Hepatocyte (in vitro differentiated cells): ENCODE measurements around the gene PPARA. TPM values are rescaled to one million over a fixed set of nuclear protein-coding genes. Genes with fewer than 3 reads are reported as not detected.

Experiments
- DNase-seq: peaks from one replicate; pipeline ENCODE4 v3.0.0-alpha.2; 2016; ENCODE audit warnings: low spot score
- H2AFZ ChIP-seq: fragments of 200-600 bp; sonication (generic); 2 replicates; pipeline ENCODE4 v1.6.0; 2016; ENCODE audit warnings: antibody characterized with exemption, mild to moderate bottlenecking
- H3K27ac ChIP-seq: fragments of 200-600 bp; sonication (generic); 2 replicates; pipeline ENCODE4 v1.5.1; 2016; ENCODE audit warnings: mild to moderate bottlenecking
- H3K27me3 ChIP-seq: fragments of 200-600 bp; sonication (generic); 2 replicates; pipeline ENCODE4 v1.6.1; 2016
- H3K36me3 ChIP-seq: fragments of 200-600 bp; sonication (generic); replicated peaks from 2 replicates; pipeline ENCODE4 v1.5.1; 2016; ENCODE audit warnings: low read depth; ENCODE audit not compliant: insufficient read depth
- H3K4me1 ChIP-seq: fragments of 200-600 bp; sonication (generic); 2 replicates; pipeline ENCODE4 v1.5.1; 2016; ENCODE audit warnings: mild to moderate bottlenecking, moderate library complexity; ENCODE audit not compliant: insufficient read depth
- H3K4me2 ChIP-seq: fragments of 200-600 bp; sonication (generic); 2 replicates; pipeline ENCODE4 v1.6.0; 2016
- H3K4me3 ChIP-seq: fragments of 200-600 bp; sonication (generic); 2 replicates; pipeline ENCODE4 v1.5.1; 2016; ENCODE audit warnings: mild to moderate bottlenecking
- H3K79me2 ChIP-seq: fragments of 200-600 bp; sonication (generic); 2 replicates; pipeline ENCODE4 v1.6.0; 2017; ENCODE audit warnings: mild to moderate bottlenecking
- H3K9me2 ChIP-seq: fragments of 200-600 bp; sonication (generic); replicated peaks from 2 replicates; pipeline ENCODE4 v1.6.0; 2017; ENCODE audit warnings: mild to moderate bottlenecking; ENCODE audit not compliant: insufficient read depth
- H3K9me3 ChIP-seq: fragments of 200-600 bp; sonication (generic); 2 replicates; pipeline ENCODE4 v1.5.1; 2016; ENCODE audit warnings: low read depth, mild to moderate bottlenecking
- H4K20me1 ChIP-seq: fragments of 200-600 bp; sonication (generic); 2 replicates; pipeline ENCODE4 v1.6.0; 2016; ENCODE audit warnings: mild to moderate bottlenecking; ENCODE audit not compliant: insufficient read depth, poor library complexity, severe bottlenecking
- EZH2 ChIP-seq: fragments of 200-600 bp; sonication (generic); IDR thresholded peaks from 2 replicates; pipeline ENCODE4 v1.6.1; 2016; ENCODE audit warnings: antibody characterized with exemption, mild to moderate bottlenecking, borderline replicate concordance
- EZH2phosphoT487 ChIP-seq: fragments of 200-600 bp; sonication (generic); IDR thresholded peaks from one replicate; pipeline ENCODE4 v1.6.1; 2018; ENCODE audit warnings: antibody characterized with exemption, mild to moderate bottlenecking, low read depth, moderate library complexity; ENCODE audit not compliant: unreplicated experiment, severe bottlenecking
- WGBS: methylation state at CpG from one replicate; pipeline ENCODE4 v1.1.6; 2016; ENCODE audit warnings: low lambda C conversion rate; ENCODE audit errors: missing lambda C conversion rate; 5-methylcytosine and 5-hydroxymethylcytosine counted together
- polyA plus RNA-seq: library from polyadenylated mRNA; unstranded; fragments of >200 nt; fragmentation: Nextera tagmentation; extraction: Ambion mirVana; gene quantifications from 2 replicates; pipeline ENCODE4 v1.2.1, GENCODE V29; 2016
- total RNA-seq: library from RNA; depleted of rRNA; stranded (reverse); fragments of >200 nt; gene quantifications from 2 replicates; pipeline ENCODE4 v1.2.3, GENCODE V29; 2014
- TF ChIP-seq, protein P1 (sequence below): fragments of 200-600 bp; sonication (generic); IDR thresholded peaks from 2 replicates; pipeline ENCODE4 v1.5.1; 2016; ENCODE audit warnings: antibody characterized with exemption, mild to moderate bottlenecking; ENCODE audit not compliant: poor library complexity

Gene PPARA
- total and polyA plus RNA-seq, 2 experiments from 2014 or later, result 13.7 to 31.0 TPM

DNA sequence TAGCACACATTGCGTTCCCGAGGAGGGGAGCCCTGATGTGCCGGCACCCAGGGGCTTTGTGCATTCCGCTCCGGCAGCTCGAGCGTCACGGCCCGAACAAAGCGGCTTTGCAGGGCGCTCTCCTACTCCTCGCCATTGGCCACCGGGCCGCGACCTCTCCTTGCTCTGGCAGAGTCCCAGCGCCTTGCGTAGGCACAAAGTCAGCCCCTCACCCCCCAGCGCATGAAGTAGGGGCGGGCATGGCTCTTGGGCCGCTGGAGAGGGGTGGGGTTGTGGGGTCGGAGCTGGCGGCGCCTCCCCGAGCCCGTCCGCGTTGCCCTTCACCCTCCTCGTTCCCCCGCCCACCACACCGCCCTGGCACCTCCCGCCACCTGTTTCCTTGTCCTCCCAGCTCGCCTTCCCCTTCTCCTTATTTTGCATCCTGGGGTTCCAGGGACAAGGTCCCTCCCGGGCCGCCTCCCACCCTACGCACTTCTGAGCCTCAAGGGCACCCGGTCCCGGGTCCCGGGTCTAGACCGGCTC lies 753 bp upstream of the PPARA start:
- Histone ChIP-seq H2AFZ (peak overlapping the region; percentile 98), H3K4me1 (peaks cover 21% of the 10 kb centered on the region), H3K4me2 (peak overlapping the region; percentile 99), H3K36me3 (no peaks in the 10 kb centered on the region), H3K27ac (peak overlapping the region; percentile 92), H4K20me1 (peaks cover 16% of the 10 kb centered on the region), H3K4me3 (peak overlapping the region; percentile 97), H3K9me2 (no peaks in the 10 kb centered on the region), H3K27me3 (no peaks in the 10 kb centered on the region), H3K79me2 (peaks cover 32% of the 10 kb centered on the region), H3K9me3 (no peaks in the 10 kb centered on the region)
- WGBS, result 7% methylated on average over 19 of the region's 39 CpGs
- peak; percentile 56 for DNase-seq
- TF ChIP-seq EZH2 (no peak), EZH2phosphoT487 (no peak)
- TF ChIP-seq, protein P1, sequence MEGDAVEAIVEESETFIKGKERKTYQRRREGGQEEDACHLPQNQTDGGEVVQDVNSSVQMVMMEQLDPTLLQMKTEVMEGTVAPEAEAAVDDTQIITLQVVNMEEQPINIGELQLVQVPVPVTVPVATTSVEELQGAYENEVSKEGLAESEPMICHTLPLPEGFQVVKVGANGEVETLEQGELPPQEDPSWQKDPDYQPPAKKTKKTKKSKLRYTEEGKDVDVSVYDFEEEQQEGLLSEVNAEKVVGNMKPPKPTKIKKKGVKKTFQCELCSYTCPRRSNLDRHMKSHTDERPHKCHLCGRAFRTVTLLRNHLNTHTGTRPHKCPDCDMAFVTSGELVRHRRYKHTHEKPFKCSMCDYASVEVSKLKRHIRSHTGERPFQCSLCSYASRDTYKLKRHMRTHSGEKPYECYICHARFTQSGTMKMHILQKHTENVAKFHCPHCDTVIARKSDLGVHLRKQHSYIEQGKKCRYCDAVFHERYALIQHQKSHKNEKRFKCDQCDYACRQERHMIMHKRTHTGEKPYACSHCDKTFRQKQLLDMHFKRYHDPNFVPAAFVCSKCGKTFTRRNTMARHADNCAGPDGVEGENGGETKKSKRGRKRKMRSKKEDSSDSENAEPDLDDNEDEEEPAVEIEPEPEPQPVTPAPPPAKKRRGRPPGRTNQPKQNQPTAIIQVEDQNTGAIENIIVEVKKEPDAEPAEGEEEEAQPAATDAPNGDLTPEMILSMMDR, result no peak

DNA sequence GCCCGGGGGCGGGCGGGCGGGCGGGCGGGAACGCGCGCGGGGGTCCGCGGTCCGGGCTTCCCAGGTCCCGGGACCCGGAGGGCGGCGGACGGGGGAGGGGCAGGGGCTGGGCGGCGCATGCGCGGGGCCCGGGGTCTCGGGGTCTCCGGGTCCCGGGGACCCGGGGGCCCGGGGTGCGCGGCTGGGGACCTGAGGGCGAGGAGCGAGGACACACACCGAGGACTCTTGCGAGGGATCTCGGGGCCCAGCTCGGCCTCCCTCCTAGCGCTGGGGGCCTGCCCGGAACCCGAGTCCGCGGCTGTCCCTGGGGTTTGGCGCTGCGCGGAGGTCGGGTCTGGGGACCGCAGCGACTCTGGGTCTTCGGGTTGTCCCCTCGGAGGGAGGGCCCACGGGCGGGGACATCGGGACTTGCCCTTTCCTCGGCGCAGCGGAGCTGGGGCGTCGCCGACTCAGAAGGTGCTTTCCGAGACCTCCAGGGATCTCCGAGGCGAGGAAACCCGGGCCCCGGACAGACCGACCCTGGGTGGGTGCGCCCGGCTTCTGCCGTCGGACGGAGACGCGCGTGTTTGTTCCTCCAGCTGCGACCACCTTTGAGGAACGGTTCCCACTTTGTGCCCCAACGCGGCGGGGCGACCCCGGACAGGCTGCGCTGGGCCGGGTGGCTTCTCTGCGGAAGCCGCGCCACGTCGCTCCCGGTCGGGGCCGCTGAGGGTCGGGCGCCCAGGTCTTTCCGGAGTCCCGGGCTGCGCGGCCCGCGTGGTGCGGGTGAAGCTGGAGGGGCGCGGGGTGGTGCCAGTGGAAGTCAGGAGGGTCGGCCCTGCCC lies 540 bp downstream of the PPARA start:
- Histone ChIP-seq H3K27ac (peak overlapping the region; percentile 93), H3K36me3 (no peaks in the 10 kb centered on the region), H3K9me2 (no peaks in the 10 kb centered on the region), H3K27me3 (no peaks in the 10 kb centered on the region), H3K4me2 (peak overlapping the region; percentile 98), H3K79me2 (peaks cover 43% of the 10 kb centered on the region), H3K4me3 (peak overlapping the region; percentile 90), H3K4me1 (peaks cover 21% of the 10 kb centered on the region), H2AFZ (peak overlapping the region; percentile 92), H4K20me1 (peaks cover 16% of the 10 kb centered on the region), H3K9me3 (no peaks in the 10 kb centered on the region)
- TF ChIP-seq, protein P1, result no peak
- no peak for TF ChIP-seq EZH2
- WGBS, result 1% methylated on average over 65 of the region's 101 CpGs
- DNase-seq, result peak; percentile 40

DNA sequence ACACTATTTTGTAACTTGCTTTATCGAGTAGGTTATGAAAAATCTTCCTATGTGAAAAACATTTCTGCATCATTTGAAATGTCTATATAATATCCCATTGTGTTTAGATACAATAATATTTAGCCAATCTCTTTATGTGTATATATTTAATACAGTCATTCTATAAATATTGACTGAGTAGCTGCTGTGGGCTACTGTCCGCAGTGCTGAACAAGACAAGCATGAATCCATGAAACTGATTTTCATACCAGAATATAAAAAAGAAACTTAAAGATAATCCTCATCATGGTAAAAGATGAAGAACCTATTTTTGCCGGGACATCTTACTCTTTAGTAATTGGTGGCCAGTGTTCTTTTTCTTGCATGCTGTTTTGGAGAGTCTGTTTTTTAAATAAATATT lies 3.6 kb downstream of the PPARA start:
- peaks cover 20% of the 10 kb centered on the region for H3K4me1 ChIP-seq

More for the DNA sequence above, 3.6 kb downstream of the PPARA start:
- Histone ChIP-seq H3K27ac (no peak overlapping the region), H3K36me3 (no peaks in the 10 kb centered on the region), H3K9me2 (no peaks in the 10 kb centered on the region), H4K20me1 (peaks cover 23% of the 10 kb centered on the region), H3K27me3 (no peaks in the 10 kb centered on the region), H2AFZ (no peak overlapping the region), H3K4me3 (no peak overlapping the region), H3K4me2 (no peak overlapping the region), H3K79me2 (peaks cover 67% of the 10 kb centered on the region), H3K9me3 (no peaks in the 10 kb centered on the region)
- TF ChIP-seq EZH2phosphoT487 (no peak), EZH2 (no peak)
- TF ChIP-seq, protein P1, result no peak
- 96% methylated on average over 3 of the region's 3 CpGs for WGBS
- DNase-seq, result no peak
